BE2C (cell line): ENCODE data around the gene ST6GALNAC1.

Experiments used
- DNase-seq: peaks from one replicate; pipeline ENCODE4 v3.0.0-alpha.2; 2020
- H3K27me3 ChIP-seq: fragments of 250-450 bp; sonication (Bioruptor Pico); 2 replicates; pipeline ENCODE4 v1.5.1; 2020; ENCODE audit warnings: mild to moderate bottlenecking
- H3K36me3 ChIP-seq: fragments of 250-450 bp; sonication (Bioruptor Pico); 2 replicates; pipeline ENCODE4 v1.5.1; 2020; ENCODE audit warnings: mild to moderate bottlenecking
- H3K4me1 ChIP-seq: fragments of 250-450 bp; sonication (Bioruptor Pico); 2 replicates; pipeline ENCODE4 v1.5.1; 2020
- H3K4me3 ChIP-seq: 2 replicates; pipeline ENCODE4 v1.5.1; 2011; ENCODE audit warnings: low read depth, low read length
- H3K9me3 ChIP-seq: fragments of 250-450 bp; sonication (Bioruptor Pico); 2 replicates; pipeline ENCODE4 v1.5.1; 2020
- CTCF ChIP-seq: IDR thresholded peaks from 2 replicates; pipeline ENCODE4 v1.5.1; 2012; ENCODE audit warnings: mild to moderate bottlenecking, low read depth, low read length

The ST6GALNAC1 gene

GRCh38 chr17:76678330-76678729, 34.8 kb upstream of the ST6GALNAC1 start:
- no peak for DNase-seq
- Histone ChIP-seq H3K27me3 (no peaks in the 10 kb centered on the region), H3K9me3 (no peaks in the 10 kb centered on the region), H3K4me1 (peaks cover 27% of the 10 kb centered on the region), H3K36me3 (peaks cover 24% of the 10 kb centered on the region), H3K4me3 (no peak overlapping the region)
- no peak for TF ChIP-seq CTCF

GRCh38 chr17:76677406-76677805, 33.8 kb upstream of the ST6GALNAC1 start:
- DNase-seq: no peak
- peaks cover 21% of the 10 kb centered on the region for H3K36me3 ChIP-seq
- no peaks in the 10 kb centered on the region for H3K9me3 ChIP-seq
- H3K27me3 ChIP-seq: no peaks in the 10 kb centered on the region
- no peak for TF ChIP-seq CTCF
- no peak overlapping the region for H3K4me3 ChIP-seq
- peaks cover 18% of the 10 kb centered on the region for H3K4me1 ChIP-seq

GRCh38 chr17:76676629-76677028, 33.1 kb upstream of the ST6GALNAC1 start:
- no peak for DNase-seq
- Histone ChIP-seq H3K9me3 (no peaks in the 10 kb centered on the region), H3K36me3 (peaks cover 21% of the 10 kb centered on the region), H3K4me1 (peaks cover 10% of the 10 kb centered on the region), H3K27me3 (no peaks in the 10 kb centered on the region), H3K4me3 (no peak overlapping the region)
- no peak for TF ChIP-seq CTCF

GRCh38 chr17:76675648-76676047, 32.1 kb upstream of the ST6GALNAC1 start:
- DNase-seq: no peak
- H3K27me3 ChIP-seq: no peaks in the 10 kb centered on the region
- no peak overlapping the region for H3K4me3 ChIP-seq
- no peaks in the 10 kb centered on the region for H3K9me3 ChIP-seq
- no peak for TF ChIP-seq CTCF
- peaks cover 17% of the 10 kb centered on the region for H3K36me3 ChIP-seq
- H3K4me1 ChIP-seq: peaks cover 4% of the 10 kb centered on the region

GRCh38 chr17:76674600-76674999, 31.0 kb upstream of the ST6GALNAC1 start:
- no peaks in the 10 kb centered on the region for H3K27me3 ChIP-seq
- H3K9me3 ChIP-seq: no peaks in the 10 kb centered on the region
- TF ChIP-seq CTCF: no peak
- no peak overlapping the region for H3K4me3 ChIP-seq
- peaks cover 4% of the 10 kb centered on the region for H3K4me1 ChIP-seq
- DNase-seq: no peak
- H3K36me3 ChIP-seq: peaks cover 16% of the 10 kb centered on the region

- no peak for TF ChIP-seq CTCF
- no peak for DNase-seq
- Histone ChIP-seq H3K36me3 (peaks cover 14% of the 10 kb centered on the region), H3K4me3 (no peak overlapping the region), H3K9me3 (no peaks in the 10 kb centered on the region), H3K4me1 (peaks cover 4% of the 10 kb centered on the region), H3K27me3 (no peaks in the 10 kb centered on the region)
Measured at GRCh38 chr17:76673729-76674128, 30.2 kb upstream of the ST6GALNAC1 start.
